Muscle layer of duodenum (tissue), 2 donors: ENCODE measurements around the gene IMPA2.
"Not testable (repeated sequence)": the region's sequence is repeated elsewhere in the genome, so short reads cannot be mapped to it uniquely, and the experiment has no call there.

Experiments used
- H3K27ac ChIP-seq: one replicate; pipeline ENCODE4 v1.7.0; 2013; ENCODE audit warnings: mild to moderate bottlenecking, low read length
- H3K27me3 ChIP-seq: one replicate; pipeline ENCODE4 v1.7.0; 2013; ENCODE audit warnings: low read depth, mild to moderate bottlenecking, control low read depth, low read length
- H3K36me3 ChIP-seq, 2 donors: one replicate each; pipeline ENCODE4 v1.7.0; 2013; ENCODE audit warnings: low read length in 2 of 2, control low read depth in 1 of 2, mild to moderate bottlenecking in 1 of 2; ENCODE audit not compliant: insufficient read depth in 2 of 2, control insufficient read depth in 1 of 2
- H3K4me1 ChIP-seq, 2 donors: one replicate each; pipeline ENCODE4 v1.7.0; 2013; ENCODE audit warnings: low read length in 2 of 2, mild to moderate bottlenecking in 2 of 2, control low read depth in 1 of 2, moderate library complexity in 1 of 2; ENCODE audit not compliant: insufficient read depth in 2 of 2, control insufficient read depth in 1 of 2
- H3K4me3 ChIP-seq, 2 donors: one replicate each; pipeline ENCODE4 v1.7.0; 2013; ENCODE audit warnings: low read length in 2 of 2, low read depth in 1 of 2, mild to moderate bottlenecking in 1 of 2
- H3K9me3 ChIP-seq, 2 donors: one replicate each; pipeline ENCODE4 v1.7.0; 2013; ENCODE audit warnings: low read length in 2 of 2, control low read depth in 1 of 2, mild to moderate bottlenecking in 1 of 2; ENCODE audit not compliant: control insufficient read depth in 1 of 2
- donor health status: healthy.

The IMPA2 gene

GRCh38 chr18:11948852-11949523, 32.3 kb upstream of the IMPA2 start:
- Histone ChIP-seq H3K4me1 (peaks cover 5 to 8% of the 10 kb centered on the region in 2 donors), H3K27me3 (no peaks in the 10 kb centered on the region), H3K27ac (peak overlapping the region; percentile 29), H3K9me3 (no peaks in the 10 kb centered on the region), H3K36me3 (no peaks in the 10 kb centered on the region), H3K4me3 (no peak overlapping the region)

DNA sequence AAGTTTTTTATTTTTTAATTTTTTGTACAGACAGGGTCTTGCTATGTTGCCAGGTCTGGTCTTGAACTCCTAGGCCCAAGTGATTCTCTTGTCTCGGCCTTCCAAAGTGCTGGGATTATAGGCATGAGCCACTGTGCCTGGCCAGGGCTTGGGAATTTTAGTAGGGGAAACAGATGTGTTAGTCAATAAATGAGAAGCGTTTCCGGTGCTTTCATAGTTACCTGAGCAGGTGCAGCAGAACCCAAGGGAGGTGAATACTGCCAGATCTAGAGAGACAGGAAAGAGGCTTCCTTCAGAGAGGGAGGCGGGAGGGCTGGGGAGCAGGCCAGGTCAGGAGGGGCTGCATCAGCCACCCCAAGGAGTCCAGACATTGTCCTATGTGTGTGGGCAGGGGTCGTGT, 30.5 kb upstream of the IMPA2 start:
- peaks cover 5 to 8% of the 10 kb centered on the region in 2 donors for H3K4me1 ChIP-seq
- H3K4me3 ChIP-seq, result no peak overlapping the region
- no peaks in the 10 kb centered on the region for H3K36me3 ChIP-seq
- H3K27ac ChIP-seq, result no peak overlapping the region
- H3K9me3 ChIP-seq, result no peaks in the 10 kb centered on the region
- no peaks in the 10 kb centered on the region for H3K27me3 ChIP-seq

DNA sequence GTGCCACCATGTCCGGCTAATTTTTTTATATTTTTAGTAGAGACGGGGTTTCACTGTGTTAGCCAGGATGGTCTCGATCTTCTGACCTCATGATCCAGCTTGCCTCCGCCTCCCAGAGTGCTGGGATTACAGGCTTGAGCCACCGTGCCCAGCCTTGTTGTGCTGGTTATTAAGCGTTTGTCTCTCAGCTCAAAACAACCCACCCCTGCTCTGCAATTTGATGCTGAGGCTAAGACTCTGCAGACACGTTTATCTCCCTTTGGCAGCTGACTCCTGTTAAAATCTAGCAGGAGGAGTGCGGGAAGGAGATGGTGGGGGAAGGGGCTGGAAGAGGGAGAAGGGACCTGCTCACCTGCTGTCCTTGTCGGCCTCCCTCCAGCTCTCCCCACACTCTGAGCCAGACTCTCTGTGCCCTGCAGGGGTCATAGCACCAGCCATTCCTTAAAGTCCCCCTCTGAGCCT, 29.9 kb upstream of the IMPA2 start:
- no peak overlapping the region for H3K4me3 ChIP-seq
- no peaks in the 10 kb centered on the region for H3K9me3 ChIP-seq
- peaks cover 4 to 8% of the 10 kb centered on the region in 2 donors for H3K4me1 ChIP-seq
- no peak overlapping the region for H3K27ac ChIP-seq
- no peaks in the 10 kb centered on the region for H3K27me3 ChIP-seq
- no peaks in the 10 kb centered on the region for H3K36me3 ChIP-seq

- Histone ChIP-seq H3K4me3 (no peak overlapping the region), H3K27ac (no peak overlapping the region), H3K27me3 (no peaks in the 10 kb centered on the region), H3K4me1 (peaks cover 0 to 2% of the 10 kb centered on the region in 2 donors), H3K36me3 (no peaks in the 10 kb centered on the region), H3K9me3 (peaks cover 0 to 8% of the 10 kb centered on the region in 2 donors)
Observed at GRCh38 chr18:11953113-11953512, 28.2 kb upstream of the IMPA2 start.

DNA sequence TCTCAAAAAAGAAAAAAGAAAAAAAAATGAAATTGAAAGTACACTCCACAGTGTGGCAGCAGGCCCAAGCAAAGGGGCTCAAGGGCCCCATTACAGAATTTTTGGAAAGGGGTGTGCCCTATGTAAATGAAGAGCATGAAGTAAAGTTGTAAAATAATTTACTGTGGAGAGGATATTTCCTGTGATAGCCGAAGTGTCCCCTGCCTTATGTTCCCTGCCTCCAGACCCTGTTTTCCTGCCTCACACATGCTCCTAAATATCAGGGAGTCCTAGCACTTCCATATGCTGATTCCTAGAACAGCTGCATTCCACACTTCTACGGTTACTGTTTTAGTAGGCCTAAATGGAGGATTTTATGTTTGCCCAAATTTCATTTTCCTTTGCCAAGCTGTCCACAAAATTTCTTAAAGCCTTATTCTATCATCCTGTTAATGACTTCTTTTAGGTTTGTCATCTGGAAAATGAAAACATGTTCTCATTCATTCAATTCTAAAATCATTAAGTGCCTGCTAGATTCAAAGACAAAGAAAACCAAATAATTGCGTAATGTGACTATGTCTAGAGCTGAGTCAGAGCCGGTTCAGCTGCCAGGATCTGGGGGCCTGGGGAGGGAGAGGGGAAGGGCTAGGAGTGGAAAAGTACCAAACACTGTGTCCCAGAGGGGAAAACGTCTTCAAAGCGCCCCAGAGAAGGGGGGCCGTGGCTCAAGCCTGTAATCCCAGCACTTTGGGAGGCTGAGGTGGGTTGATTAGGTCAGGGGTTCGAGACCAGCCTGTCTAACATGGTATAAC, 25.9 kb upstream of the IMPA2 start:
- Histone ChIP-seq H3K4me1 (no peaks in the 10 kb centered on the region), H3K27ac (peak overlapping the region; percentile 43), H3K27me3 (no peaks in the 10 kb centered on the region), H3K4me3 (no peak overlapping the region), H3K36me3 (no peaks in the 10 kb centered on the region), H3K9me3 (peaks cover 0 to 8% of the 10 kb centered on the region in 2 donors)

- Histone ChIP-seq H3K36me3 (no peaks in the 10 kb centered on the region), H3K27ac (no peak overlapping the region), H3K9me3 (peaks cover 0 to 8% of the 10 kb centered on the region in 2 donors), H3K27me3 (no peaks in the 10 kb centered on the region), H3K4me3 (no peak overlapping the region), H3K4me1 (no peaks in the 10 kb centered on the region)
Observed at GRCh38 chr18:11956371-11957308, 24.7 kb upstream of the IMPA2 start.

GRCh38 chr18:11957636-11958035, 23.7 kb upstream of the IMPA2 start:
- Histone ChIP-seq H3K27ac (no peak overlapping the region), H3K27me3 (no peaks in the 10 kb centered on the region), H3K36me3 (no peaks in the 10 kb centered on the region), H3K9me3 (peaks cover 0 to 8% of the 10 kb centered on the region in 2 donors), H3K4me3 (no peak overlapping the region), H3K4me1 (peaks cover 0 to 2% of the 10 kb centered on the region in 2 donors)

GRCh38 chr18:11959651-11960050, 21.7 kb upstream of the IMPA2 start:
- not testable (repeated sequence) for H3K4me1 ChIP-seq, H3K4me3 ChIP-seq, H3K27ac ChIP-seq, H3K9me3 ChIP-seq, H3K27me3 ChIP-seq, H3K36me3 ChIP-seq

DNA sequence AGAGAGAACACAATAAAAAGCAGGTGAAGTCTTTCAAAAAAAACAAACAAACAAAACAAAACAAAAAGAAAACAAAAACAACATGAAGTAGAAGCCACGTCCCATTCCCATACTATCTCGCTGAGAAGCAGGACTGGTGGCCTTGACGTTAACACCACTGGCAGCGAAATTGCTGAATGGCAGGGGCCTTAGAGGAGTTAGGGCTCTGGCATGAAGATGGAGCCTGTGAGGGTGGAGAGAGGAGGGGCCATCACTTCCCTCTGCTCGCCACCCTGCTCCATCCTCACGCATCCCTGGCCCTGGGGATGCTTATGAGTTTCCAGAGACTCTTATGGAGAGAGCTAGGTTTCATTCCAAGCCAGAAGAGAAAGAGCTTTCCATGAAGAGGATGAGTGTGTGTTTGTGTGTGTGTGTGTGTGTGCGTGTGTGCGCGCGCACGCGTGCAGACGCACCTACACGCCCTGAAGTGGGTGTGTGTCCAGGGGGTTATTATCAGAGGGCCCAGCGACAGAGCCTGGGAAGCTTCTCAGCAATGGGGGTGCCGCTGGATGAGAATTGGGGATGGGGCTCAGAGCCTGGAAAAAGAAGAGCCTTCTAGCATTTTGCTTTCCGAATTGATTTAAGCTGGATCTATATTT, 20.4 kb upstream of the IMPA2 start:
- Histone ChIP-seq H3K36me3 (no peaks in the 10 kb centered on the region), H3K9me3 (peaks cover 0 to 8% of the 10 kb centered on the region in 2 donors), H3K27ac (no peak overlapping the region), H3K4me1 (peaks cover 0 to 8% of the 10 kb centered on the region in 2 donors), H3K4me3 (no peak overlapping the region), H3K27me3 (no peaks in the 10 kb centered on the region)

- Histone ChIP-seq H3K27me3 (no peaks in the 10 kb centered on the region), H3K36me3 (no peaks in the 10 kb centered on the region), H3K9me3 (peaks cover 0 to 2% of the 10 kb centered on the region in 2 donors), H3K4me1 (peaks cover 0 to 8% of the 10 kb centered on the region in 2 donors), H3K4me3 (no peak overlapping the region), H3K27ac (no peak overlapping the region)
Observed at GRCh38 chr18:11962597-11962996, 18.7 kb upstream of the IMPA2 start.
